Spinal cord (tissue), 10 donors: ENCODE measurements around the gene AP2A2. TPM values are rescaled to one million over a fixed set of nuclear protein-coding genes. Genes with fewer than 3 reads are reported as not detected.

Source experiments
- DNase-seq, 6 donors: peaks; one replicate each; pipeline versions ENCODE4 v3.0.0 to v3.0.0-alpha.2; 2013 to 2015; ENCODE audit warnings: low spot score in 6 of 6, low read depth in 4 of 6
- H3K27ac ChIP-seq: one replicate; pipeline ENCODE4 v1.5.1; 2013; ENCODE audit warnings: low read depth, low read length, control low read depth
- H3K27me3 ChIP-seq: one replicate; pipeline ENCODE4 v1.6.1; 2013; ENCODE audit warnings: low read length; ENCODE audit not compliant: control insufficient read depth, insufficient read depth
- H3K36me3 ChIP-seq: one replicate; pipeline ENCODE4 v1.6.1; 2013; ENCODE audit warnings: low read length; ENCODE audit not compliant: control insufficient read depth, insufficient read depth
- H3K4me1 ChIP-seq: one replicate; pipeline ENCODE4 v1.6.1; 2013; ENCODE audit warnings: low read length; ENCODE audit not compliant: control insufficient read depth, insufficient read depth
- H3K4me3 ChIP-seq: one replicate; pipeline ENCODE4 v1.5.1; 2013; ENCODE audit warnings: low read depth, low read length, control low read depth
- H3K9me3 ChIP-seq: one replicate; pipeline ENCODE4 v1.6.1; 2013; ENCODE audit warnings: low read length; ENCODE audit not compliant: control insufficient read depth, insufficient read depth
- WGBS: methylation state at CpG from one replicate; pipeline ENCODE4 v1.1.5; 2013; ENCODE audit warnings: missing lambda C conversion rate; ENCODE audit not compliant: insufficient coverage; 5-methylcytosine and 5-hydroxymethylcytosine counted together
- polyA plus RNA-seq, 2 donors: library from polyadenylated mRNA; unstranded; fragments of 120-200 nt; gene quantifications; one replicate each; pipeline ENCODE4 v1.2.1, GENCODE V29; 2013; ENCODE audit not compliant: insufficient read length in 2 of 2
- total RNA-seq, 2 donors: library from RNA; depleted of rRNA in 1 of 2; stranded (reverse); fragments of 120-200 nt in 1 of 2; fragments of >200 nt in 1 of 2; gene quantifications; one replicate each; pipeline versions ENCODE4 v1.2.3 to v1.2.4, GENCODE V29; 2013 to 2014
- donor health status: healthy.

Gene AP2A2
- total and polyA plus RNA-seq, 4 donors = 46.4 to 132 (median 82.1) TPM

GRCh38 chr11:888310-889212, 37.1 kb upstream of the AP2A2 start:
- peaks cover 48% of the 10 kb centered on the region for H3K4me1 ChIP-seq
- no peak overlapping the region for H3K27ac ChIP-seq
- H3K36me3 ChIP-seq = peaks cover 94% of the 10 kb centered on the region
- no peaks in the 10 kb centered on the region for H3K9me3 ChIP-seq
- 82% methylated on average over 45 of the region's 45 CpGs for WGBS
- H3K4me3 ChIP-seq = no peak overlapping the region
- peak in 1 of 6 donors; percentile 54 for DNase-seq
- no peaks in the 10 kb centered on the region for H3K27me3 ChIP-seq

GRCh38 chr11:889257-889656, 36.4 kb upstream of the AP2A2 start:
- DNase-seq = peak in 1 of 6 donors; percentile 36
- Histone ChIP-seq H3K4me1 (peaks cover 48% of the 10 kb centered on the region), H3K27me3 (no peaks in the 10 kb centered on the region), H3K9me3 (no peaks in the 10 kb centered on the region), H3K4me3 (no peak overlapping the region), H3K36me3 (peaks cover 93% of the 10 kb centered on the region), H3K27ac (no peak overlapping the region)
- 79% methylated on average over 13 of the region's 13 CpGs for WGBS

- Histone ChIP-seq H3K27ac (peak overlapping the region; percentile 33), H3K36me3 (peaks cover 93% of the 10 kb centered on the region)
These were observed 35.8 kb upstream of the AP2A2 start for GRCh38 chr11:889687-890475.

GRCh38 chr11:890794-891540, 34.7 kb upstream of the AP2A2 start:
- Histone ChIP-seq H3K36me3 (peaks cover 95% of the 10 kb centered on the region), H3K27ac (peak overlapping the region; percentile 33), H3K27me3 (no peaks in the 10 kb centered on the region), H3K4me1 (peaks cover 48% of the 10 kb centered on the region), H3K9me3 (no peaks in the 10 kb centered on the region), H3K4me3 (no peak overlapping the region)
- DNase-seq = peak in 3 of 6 donors; percentile 41 to 90 (median 74)
- 24% methylated on average over 15 of the region's 27 CpGs for WGBS

More at GRCh38 chr11:889687-890475, 35.8 kb upstream of the AP2A2 start:
- Histone ChIP-seq H3K9me3 (no peaks in the 10 kb centered on the region), H3K4me1 (peaks cover 48% of the 10 kb centered on the region), H3K4me3 (no peak overlapping the region), H3K27me3 (no peaks in the 10 kb centered on the region)
- no peak for DNase-seq
- WGBS = 74% methylated on average over 32 of the region's 32 CpGs

- Histone ChIP-seq H3K4me1 (peaks cover 45% of the 10 kb centered on the region), H3K27ac (no peak overlapping the region), H3K9me3 (no peaks in the 10 kb centered on the region), H3K27me3 (no peaks in the 10 kb centered on the region), H3K36me3 (peaks cover 90% of the 10 kb centered on the region), H3K4me3 (no peak overlapping the region)
- DNase-seq = no peak
- WGBS = 88% methylated on average over 9 of the region's 13 CpGs
These were observed 32.5 kb upstream of the AP2A2 start for GRCh38 chr11:893008-893654.

GRCh38 chr11:894575-895201, 31.0 kb upstream of the AP2A2 start:
- H3K4me3 ChIP-seq = no peak overlapping the region
- 76% methylated on average over 12 of the region's 12 CpGs for WGBS
- no peak for DNase-seq
- no peaks in the 10 kb centered on the region for H3K9me3 ChIP-seq
- peaks cover 90% of the 10 kb centered on the region for H3K36me3 ChIP-seq
- peaks cover 30% of the 10 kb centered on the region for H3K4me1 ChIP-seq
- no peak overlapping the region for H3K27ac ChIP-seq
- no peaks in the 10 kb centered on the region for H3K27me3 ChIP-seq

GRCh38 chr11:895331-896110, 30.1 kb upstream of the AP2A2 start:
- H3K27ac ChIP-seq = no peak overlapping the region
- no peak overlapping the region for H3K4me3 ChIP-seq
- 82% methylated on average over 26 of the region's 26 CpGs for WGBS
- H3K4me1 ChIP-seq = peaks cover 22% of the 10 kb centered on the region
- H3K36me3 ChIP-seq = peaks cover 91% of the 10 kb centered on the region
- no peaks in the 10 kb centered on the region for H3K9me3 ChIP-seq
- no peaks in the 10 kb centered on the region for H3K27me3 ChIP-seq
- DNase-seq = no peak
